ENCODE data around the gene RBMX2. TPM values are rescaled to one million over a fixed set of nuclear protein-coding genes. Genes with fewer than 3 reads are reported as not detected.
"Not testable (repeated sequence)": the region's sequence is repeated elsewhere in the genome, so short reads cannot be mapped to it uniquely, and the experiment has no call there.

The RBMX2 gene
- total and polyA plus RNA-seq, 2 of the 13 experiments (the other 11 are each of a cell fraction or from before 2014, with no cell fraction given): 13.9 to 24.4 TPM

- not testable (repeated sequence) for BruUV-seq (replicated peaks); FAIRE-seq
- 73% methylated on average over 1 of the region's 1 CpG for WGBS (ENCODE audit: low lambda C conversion rate)
Measured at GRCh38 chrX:130352050-130352449, 49.7 kb upstream of the RBMX2 start.

GRCh38 chrX:130376077-130376476 is 25.7 kb upstream of the RBMX2 start:
- BruUV-seq (replicated peaks): no TSS peak
- no peak for ATAC-seq
- TF ChIP-seq ZNF251 (CRISPR knock-in tag; IDR thresholded peaks at IDR 0.05) (no peak), NR2C2 (CRISPR knock-in tag; IDR thresholded peaks at IDR 0.05; ENCODE audit: borderline replicate concordance) (no peak), MAFK (conservative IDR thresholded peaks at IDR 0.05 in 1 of 2, IDR thresholded peaks at IDR 0.05 in 1 of 2; ENCODE audit: low read length in 2 of 2) (no peak), RBM39 (IDR thresholded peaks at IDR 0.05; ENCODE audit: low read depth, low read length, poor library complexity, severe bottlenecking) (no peak), ZNF841 (CRISPR knock-in tag; IDR thresholded peaks at IDR 0.05; ENCODE audit: borderline replicate concordance) (no peak), NONO (IDR thresholded peaks at IDR 0.05) (no peak), NONO (CRISPR knock-in tag; conservative IDR thresholded peaks at IDR 0.05) (no peak), ZNF510 (CRISPR knock-in tag; IDR thresholded peaks at IDR 0.05; ENCODE audit: low read depth) (no peak), CEBPB (IDR thresholded peaks at IDR 0.05; ENCODE audit: borderline replicate concordance, low read depth, low read length) (no peak), ZBTB46 (CRISPR knock-in tag; IDR thresholded peaks at IDR 0.05; ENCODE audit: borderline replicate concordance) (no peak), TIGD3 (CRISPR knock-in tag; IDR thresholded peaks at IDR 0.05; ENCODE audit: borderline replicate concordance) (no peak), ZNF572 (CRISPR knock-in tag; IDR thresholded peaks at IDR 0.05) (no peak), HOXD1 (CRISPR knock-in tag; IDR thresholded peaks at IDR 0.05) (no peak), ZNF160 (CRISPR knock-in tag; IDR thresholded peaks at IDR 0.05) (no peak), ZNF775 (CRISPR knock-in tag; IDR thresholded peaks at IDR 0.05; ENCODE audit: borderline replicate concordance) (no peak), IRX3 (CRISPR knock-in tag; IDR thresholded peaks at IDR 0.05; ENCODE audit: borderline replicate concordance, low read depth) (no peak)

More at GRCh38 chrX:130352050-130352449, 49.7 kb upstream of the RBMX2 start:
- H3K9ac ChIP-seq (ENCODE audit: insufficient read depth, low read depth, low read length); H3K27me3 ChIP-seq (ENCODE audit: control insufficient read depth in 1 of 2, insufficient read depth in 2 of 2, low read length in 2 of 2); H2AFZ ChIP-seq (ENCODE audit: low read length); H3K79me2 ChIP-seq (ENCODE audit: insufficient read depth, low read length); POLR2A ChIA-PET; ATAC-seq; H3K4me2 ChIP-seq (ENCODE audit: low read depth, low read length); intact Hi-C loops (cut with micrococcal nuclease; ENCODE audit: unreplicated experiment); H3K4me3 ChIP-seq (replicated peaks in 1 of 3; ENCODE audit: insufficient read depth in 1 of 3, low read depth in 2 of 3, low read length in 3 of 3); DNase-seq (ENCODE audit: low spot score); H3K4me1 ChIP-seq (ENCODE audit: insufficient read depth, low read length); H3K27ac ChIP-seq (ENCODE audit: extremely low read length, insufficient read depth, low read length); H4K20me1 ChIP-seq (ENCODE audit: insufficient read depth, low read length); H3K36me3 ChIP-seq (replicated peaks in 1 of 2; ENCODE audit: control insufficient read depth in 1 of 2, insufficient read depth in 2 of 2, low read length in 2 of 2); CTCF ChIA-PET (ENCODE audit: low intra/inter-chr PET ratio, low total read pairs); H3K9me3 ChIP-seq (ENCODE audit: low read length); in situ Hi-C loops (cut with HindIII; ENCODE audit: extremely low pct_ligation_motif_present, low pct_unique_long_range_greater_than_20kb): not testable (repeated sequence)

More at GRCh38 chrX:130376077-130376476, 25.7 kb upstream of the RBMX2 start:
- H3K9ac ChIP-seq (ENCODE audit: insufficient read depth, low read depth, low read length): no peak overlapping the region
- intact Hi-C loops (cut with micrococcal nuclease; ENCODE audit: unreplicated experiment): no loop called here
- H3K79me2 ChIP-seq (ENCODE audit: insufficient read depth, low read length): no peaks in the 10 kb centered on the region
- in situ Hi-C loops (cut with HindIII; ENCODE audit: extremely low pct_ligation_motif_present, low pct_unique_long_range_greater_than_20kb): no loop called here
- no peak overlapping the region for H3K4me3 ChIP-seq (replicated peaks in 1 of 3; ENCODE audit: insufficient read depth in 1 of 3, low read depth in 2 of 3, low read length in 3 of 3)
- H3K4me2 ChIP-seq (ENCODE audit: low read depth, low read length): no peak overlapping the region
- POLR2A ChIA-PET: no interaction called here
- H3K36me3 ChIP-seq (replicated peaks in 1 of 2; ENCODE audit: control insufficient read depth in 1 of 2, insufficient read depth in 2 of 2, low read length in 2 of 2): no peaks in the 10 kb centered on the region
- H3K27ac ChIP-seq (ENCODE audit: extremely low read length, insufficient read depth, low read length): no peak overlapping the region
- H3K4me1 ChIP-seq (ENCODE audit: insufficient read depth, low read length): no peaks in the 10 kb centered on the region
- no peaks in the 10 kb centered on the region for H3K27me3 ChIP-seq (ENCODE audit: control insufficient read depth in 1 of 2, insufficient read depth in 2 of 2, low read length in 2 of 2)
- FAIRE-seq (no peak), DNase-seq (ENCODE audit: low spot score) (no peak)
- no peaks in the 10 kb centered on the region for H4K20me1 ChIP-seq (ENCODE audit: insufficient read depth, low read length)
- no peak overlapping the region for H2AFZ ChIP-seq (ENCODE audit: low read length)
- CTCF ChIA-PET (ENCODE audit: low intra/inter-chr PET ratio, low total read pairs): no interaction called here
- no peaks in the 10 kb centered on the region for H3K9me3 ChIP-seq (ENCODE audit: low read length)
